ENCODE data around the gene CKMT2.

CKMT2 gene

DNA sequence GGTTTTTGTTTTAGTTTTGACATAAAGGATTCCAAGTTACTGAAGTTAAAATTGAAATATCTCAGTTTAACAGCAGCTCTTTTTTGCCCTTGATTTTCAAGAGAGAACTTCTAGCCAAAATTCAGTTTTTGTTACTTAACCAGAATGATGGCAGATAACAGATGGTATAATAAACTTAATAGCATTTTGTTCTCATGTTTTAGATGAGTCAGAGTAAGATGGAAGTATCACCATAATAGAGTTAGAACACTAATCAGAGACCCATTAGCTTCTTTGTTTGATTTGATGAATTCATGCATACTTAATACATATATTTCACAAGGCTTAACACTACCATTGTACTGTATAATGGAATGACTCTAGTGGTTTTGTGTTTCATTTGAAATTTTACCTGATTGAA is 80.2 kb downstream of the CKMT2 start:
- no peak for DNase-seq

- DNase-seq = no peak
Measured at GRCh38 chr5:81313686-81314085, 80.6 kb downstream of the CKMT2 start.

- no peak for DNase-seq
Measured at GRCh38 chr5:81314581-81314980, 81.5 kb downstream of the CKMT2 start.

DNA sequence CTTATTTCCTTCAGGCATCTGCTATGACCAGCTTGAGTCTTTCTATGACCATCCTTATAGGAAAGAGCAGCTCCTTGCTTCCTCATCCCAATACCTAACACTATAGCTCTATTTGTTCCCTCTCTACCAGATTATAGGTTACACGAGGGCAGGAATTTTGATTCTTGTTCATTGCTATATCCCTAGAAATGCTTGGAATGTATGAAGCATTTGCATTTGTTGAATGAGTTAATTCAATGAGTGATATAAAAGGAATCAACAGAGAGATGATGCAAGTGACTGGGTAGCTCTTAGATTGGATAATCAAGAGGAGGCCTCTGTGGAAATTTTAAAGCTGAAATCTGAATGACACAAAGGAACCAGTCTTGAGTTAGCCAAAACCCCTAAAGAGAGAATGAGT is 82.2 kb downstream of the CKMT2 start:
- DNase-seq = no peak

GRCh38 chr5:81315830-81316229 is 82.7 kb downstream of the CKMT2 start:
- DNase-seq = no peak
